NCI-H526 (cell line): ENCODE data around the gene KIAA0513.

Experiments used
- DNase-seq, 2 experiments: peaks; one replicate each; lab custom pipeline; 2025; lab: John Stamatoyannopoulos, UW

Gene KIAA0513, protein sequence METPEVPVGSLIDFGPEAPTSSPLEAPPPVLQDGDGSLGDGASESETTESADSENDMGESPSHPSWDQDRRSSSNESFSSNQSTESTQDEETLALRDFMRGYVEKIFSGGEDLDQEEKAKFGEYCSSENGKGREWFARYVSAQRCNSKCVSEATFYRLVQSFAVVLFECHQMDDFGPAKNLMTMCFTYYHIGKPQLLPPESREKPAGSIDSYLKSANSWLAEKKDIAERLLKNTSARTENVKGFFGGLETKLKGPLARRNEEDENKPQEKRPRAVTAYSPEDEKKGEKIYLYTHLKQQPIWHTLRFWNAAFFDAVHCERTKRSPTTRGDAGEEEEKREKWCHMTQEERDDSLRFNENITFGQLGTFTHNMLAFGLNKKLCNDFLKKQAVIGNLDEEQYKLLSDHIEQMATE

GRCh38 chr16:85027349-85027957, at the start of gene KIAA0513:
Gene KIAA0513 (plus strand): TSS chr16:85027795. CDS start chr16:85067072, 39,277 bp downstream.
- DNase-seq = peak; percentile 55 to 91

DNA sequence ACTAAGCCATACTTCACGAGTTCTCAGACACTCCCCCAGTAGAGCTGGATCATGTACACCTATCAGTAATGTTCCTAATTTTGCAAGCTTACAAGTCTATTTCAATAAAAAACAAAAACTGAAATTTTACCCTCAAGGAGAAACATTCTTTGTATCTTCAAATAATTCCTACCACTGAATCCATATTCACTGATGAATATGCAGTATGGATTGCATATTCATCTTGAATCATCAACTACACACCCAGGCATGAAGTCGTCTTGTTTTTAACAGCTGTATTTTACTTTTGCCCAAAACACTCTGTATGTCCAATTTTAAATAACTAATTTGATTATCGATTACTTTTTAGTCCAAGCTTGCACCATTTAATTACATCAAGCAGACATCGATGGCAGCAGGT, 48.1 kb upstream of the KIAA0513 start:
- DNase-seq = no peak

DNA sequence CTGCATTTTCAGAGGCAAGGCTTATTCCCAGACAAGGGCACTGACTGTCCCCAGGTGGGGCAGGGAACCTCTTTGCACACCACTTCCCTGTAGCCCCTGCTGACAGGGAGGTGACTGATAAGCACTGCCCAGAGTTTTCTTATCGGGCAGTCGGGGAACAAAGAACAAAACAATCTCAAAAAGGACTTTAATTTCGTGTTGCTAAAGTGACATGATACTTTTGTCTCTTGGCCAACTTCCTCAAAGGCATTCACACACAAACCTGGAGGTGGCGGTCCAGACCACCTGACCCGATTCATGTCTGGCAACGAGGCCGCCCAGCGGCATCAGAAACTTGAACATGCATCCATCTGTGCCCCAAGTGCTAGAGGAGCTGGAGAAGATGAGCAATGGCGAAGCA, 45.2 kb upstream of the KIAA0513 start:
- DNase-seq = no peak

DNA sequence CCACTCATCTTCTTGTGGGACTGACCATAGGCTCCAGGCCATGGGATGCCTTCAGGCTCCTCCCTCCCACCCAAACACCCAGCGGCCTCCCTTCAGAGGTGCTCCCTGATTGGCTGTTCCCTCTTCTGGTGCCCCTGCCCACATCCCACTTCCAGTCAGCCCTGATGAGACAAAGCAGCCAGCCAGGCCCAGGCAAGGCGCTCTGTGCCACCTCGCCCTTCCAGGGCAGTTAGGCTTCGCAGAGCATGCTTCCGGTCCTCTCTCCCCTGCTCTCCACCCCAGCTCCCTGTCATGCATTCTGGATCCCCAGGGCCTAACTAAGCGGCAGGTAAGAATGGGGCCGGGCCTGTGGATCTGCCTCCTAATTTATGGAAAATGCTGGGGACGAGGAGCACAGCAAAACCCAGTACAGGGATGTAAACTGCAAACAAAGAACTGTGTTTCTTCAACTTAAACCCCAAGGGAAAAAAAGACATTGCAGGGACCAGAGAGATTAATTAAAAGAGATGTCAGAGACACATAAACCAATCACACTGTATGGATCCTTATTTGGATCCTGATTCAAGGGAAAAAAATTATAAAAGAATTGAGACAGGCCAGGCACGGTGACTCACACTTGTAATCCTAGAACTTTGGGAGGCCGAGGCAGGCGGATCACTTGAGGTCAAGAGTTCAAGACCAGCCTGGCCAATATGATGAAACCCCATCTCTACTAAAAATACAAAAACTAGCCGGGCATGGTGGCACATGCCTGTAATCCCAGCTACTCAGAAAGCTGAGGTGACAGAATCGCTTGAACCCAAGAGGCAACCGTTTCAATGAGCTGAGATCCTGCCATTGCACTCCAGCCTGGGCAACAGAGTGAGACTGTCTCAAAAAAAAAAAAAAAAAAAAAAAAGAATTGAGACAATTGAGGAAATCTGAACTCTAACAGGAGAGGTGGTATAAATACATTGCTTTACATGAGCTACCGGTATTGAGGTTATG, 42.2 kb upstream of the KIAA0513 start:
- no peak for DNase-seq

GRCh38 chr16:84986102-84986501, 41.5 kb upstream of the KIAA0513 start:
- DNase-seq = no peak

DNA sequence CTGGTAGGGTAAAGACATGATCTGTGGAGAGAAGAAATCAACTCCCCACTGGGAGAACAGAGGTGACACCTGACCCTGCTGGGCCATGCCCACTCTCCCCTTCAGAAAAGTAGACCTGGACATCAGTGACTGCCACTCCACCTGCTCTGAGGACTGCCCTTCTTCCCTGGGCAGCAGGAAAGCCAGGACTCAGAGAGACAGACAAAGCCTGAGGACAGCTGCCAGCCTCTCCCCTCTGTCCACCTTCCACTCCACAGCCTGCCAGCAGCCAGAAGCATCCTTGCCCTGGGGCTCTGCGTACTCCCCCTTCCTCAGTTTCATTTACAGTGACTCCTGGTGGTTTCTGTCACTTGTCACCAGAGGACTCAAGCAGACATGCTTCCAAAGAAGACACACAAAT, 40.7 kb upstream of the KIAA0513 start:
- DNase-seq = no peak

GRCh38 chr16:84988328-84989080, 39.1 kb upstream of the KIAA0513 start:
- no peak for DNase-seq

- DNase-seq = no peak
Measured at GRCh38 chr16:84989749-84990620, 37.6 kb upstream of the KIAA0513 start.

- DNase-seq = no peak
Measured at GRCh38 chr16:84990782-84991181, 36.8 kb upstream of the KIAA0513 start.

- no peak for DNase-seq
Measured at GRCh38 chr16:84992717-84993075, 34.9 kb upstream of the KIAA0513 start.

DNA sequence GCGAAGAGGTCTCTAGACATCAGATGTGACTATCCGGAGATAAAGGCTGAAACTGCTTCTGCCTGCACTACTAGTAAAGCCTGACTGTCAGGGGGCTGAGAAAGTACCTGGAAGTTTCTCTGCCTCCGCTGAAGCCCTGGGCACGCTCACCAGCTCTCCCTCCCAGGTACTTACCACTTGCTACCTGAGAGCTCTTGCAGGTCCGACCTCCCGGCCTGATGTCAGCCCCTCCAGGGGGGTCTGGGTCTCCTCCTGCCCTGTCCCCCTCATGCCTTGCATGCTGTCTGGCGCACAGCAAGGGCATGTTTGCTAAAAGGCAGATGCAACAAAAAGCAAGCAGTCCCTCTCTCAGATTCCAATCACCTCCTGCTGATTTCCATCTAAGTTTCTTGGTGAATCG, 33.7 kb upstream of the KIAA0513 start:
- no peak for DNase-seq

GRCh38 chr16:84995663-84996062, 31.9 kb upstream of the KIAA0513 start:
- DNase-seq = no peak

DNA sequence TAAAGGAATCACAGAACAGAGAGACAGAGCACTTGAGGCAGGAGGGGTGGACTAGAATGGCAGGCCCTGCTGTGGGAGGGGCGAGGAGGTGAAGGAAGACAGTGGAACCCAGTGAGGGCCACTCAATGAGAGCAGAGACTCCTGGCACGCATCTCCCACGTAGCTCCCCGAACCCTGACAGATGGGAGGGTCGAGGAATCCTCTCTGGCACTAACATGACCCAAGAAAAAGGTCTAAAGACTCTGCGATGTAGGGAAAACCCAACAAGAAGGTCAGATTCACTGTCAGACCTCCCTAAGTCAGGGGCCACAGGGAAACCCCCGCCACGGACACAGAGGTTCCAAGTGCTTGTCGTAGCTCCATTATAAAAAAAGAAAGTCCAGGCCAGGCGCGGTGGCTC, 31.2 kb upstream of the KIAA0513 start:
- no peak for DNase-seq

GRCh38 chr16:84999200-84999599, 28.4 kb upstream of the KIAA0513 start:
- no peak for DNase-seq

- DNase-seq = no peak
Measured at GRCh38 chr16:84999857-85000480, 27.6 kb upstream of the KIAA0513 start.

GRCh38 chr16:85002099-85002541, 25.5 kb upstream of the KIAA0513 start:
- DNase-seq = no peak

DNA sequence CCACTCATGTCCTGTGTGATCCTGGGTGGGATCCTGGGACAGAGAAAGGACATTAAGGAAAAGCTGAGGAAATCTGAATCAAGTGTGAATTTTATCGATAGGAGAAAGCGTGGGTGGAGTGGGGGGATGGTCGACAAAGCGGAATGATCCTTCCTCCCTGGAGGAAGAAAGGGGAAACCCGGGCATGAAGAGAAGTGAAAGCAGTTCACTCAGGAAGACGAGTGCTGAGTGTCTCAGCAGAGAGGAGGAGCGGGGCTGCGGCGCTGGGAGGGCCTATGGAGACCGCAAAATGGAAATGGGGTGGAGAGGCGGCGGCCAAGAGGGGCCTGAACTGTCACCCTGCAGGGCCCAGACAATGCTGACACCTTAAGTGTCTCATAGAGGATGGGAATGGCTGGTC, 25.0 kb upstream of the KIAA0513 start:
- DNase-seq = no peak

- DNase-seq = no peak
Measured at GRCh38 chr16:85003076-85003475, 24.5 kb upstream of the KIAA0513 start.

DNA sequence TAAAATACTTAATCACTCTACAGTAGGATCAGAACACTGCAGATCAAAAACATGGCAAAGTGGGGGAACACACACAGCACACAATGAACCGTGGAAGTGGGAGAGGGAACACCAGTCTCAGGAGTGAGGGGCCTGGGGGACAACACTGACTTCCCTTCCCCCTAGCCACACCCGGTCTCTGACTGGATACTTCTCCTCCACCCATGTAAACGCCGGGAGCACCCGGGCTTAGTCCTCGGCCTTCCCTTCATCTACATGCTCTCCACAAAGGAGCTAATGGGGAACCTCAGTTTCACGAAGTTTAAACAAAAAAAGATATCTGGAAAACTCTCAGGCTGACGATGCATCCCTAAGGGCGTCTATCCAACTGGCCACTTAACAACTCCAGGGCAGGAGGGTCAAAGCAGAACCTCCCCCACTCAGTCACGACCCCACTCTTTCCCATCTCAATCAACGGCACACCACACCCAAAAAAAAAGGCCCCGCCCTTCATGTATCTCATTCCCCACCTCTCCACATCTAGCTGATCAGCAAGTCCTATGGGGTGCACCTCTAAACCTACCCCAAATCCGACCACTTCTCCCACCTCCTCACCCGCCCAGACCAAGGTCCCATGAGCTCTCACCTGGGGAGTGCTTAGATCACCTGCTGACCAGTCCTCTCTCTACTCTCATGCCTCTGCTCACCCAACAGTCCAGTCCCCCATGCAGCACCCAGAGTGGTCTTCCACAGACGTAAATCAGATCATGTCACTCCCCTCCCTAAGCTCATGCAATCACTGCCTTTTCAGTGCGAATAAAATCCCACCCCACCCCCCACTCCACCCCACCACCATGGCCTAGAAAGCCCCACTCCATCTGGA, 23.6 kb upstream of the KIAA0513 start:
- DNase-seq = no peak
